Astrocyte (in vitro differentiated cells and primary cell): ENCODE results near the gene KLHL22. TPM values are rescaled to one million over a fixed set of nuclear protein-coding genes. Genes with fewer than 3 reads are reported as not detected.

Experiments used
- DNase-seq: peaks from one replicate; pipeline ENCODE4 v3.0.0-alpha.2; 2010; ENCODE audit warnings: low read depth
- FAIRE-seq: peaks from 2 replicates; lab custom pipeline; 2011; peaks lifted over from hg19 to GRCh38; lab: Jason Lieb, UNC
- H2AFZ ChIP-seq: 2 replicates; pipeline ENCODE4 v1.6.0; 2012; ENCODE audit warnings: low read depth, low read length, inconsistent platforms
- H3K27ac ChIP-seq: 2 replicates; pipeline ENCODE4 v1.5.1; 2011; ENCODE audit warnings: low read depth, low read length, inconsistent platforms
- H3K27me3 ChIP-seq: 2 replicates; pipeline ENCODE4 v1.6.0; 2011; ENCODE audit warnings: low read length, inconsistent platforms; ENCODE audit not compliant: insufficient read depth
- H3K36me3 ChIP-seq: 2 replicates; pipeline ENCODE4 v1.5.1; 2011; ENCODE audit warnings: low read length, inconsistent platforms; ENCODE audit not compliant: insufficient read depth
- H3K4me1 ChIP-seq: 2 replicates; pipeline ENCODE4 v1.5.1; 2011; ENCODE audit warnings: low read length, inconsistent platforms; ENCODE audit not compliant: insufficient read depth
- H3K4me2 ChIP-seq: 2 replicates; pipeline ENCODE4 v1.6.0; 2012; ENCODE audit warnings: low read length, inconsistent platforms
- H3K4me3 ChIP-seq: 2 replicates; pipeline ENCODE4 v1.5.1; 2011; ENCODE audit warnings: low read depth, mild to moderate bottlenecking, low read length, inconsistent platforms; ENCODE audit not compliant: insufficient read depth
- H3K79me2 ChIP-seq: 2 replicates; pipeline ENCODE4 v1.6.0; 2012; ENCODE audit warnings: mild to moderate bottlenecking, low read length, inconsistent platforms; ENCODE audit not compliant: insufficient read depth
- H3K9ac ChIP-seq: 2 replicates; pipeline ENCODE4 v1.6.0; 2012; ENCODE audit warnings: mild to moderate bottlenecking, low read length, inconsistent platforms
- H3K9me3 ChIP-seq: 2 replicates; pipeline ENCODE4 v1.5.1; 2012; ENCODE audit warnings: low read depth, mild to moderate bottlenecking, low read length, inconsistent platforms; ENCODE audit not compliant: insufficient read depth
- H4K20me1 ChIP-seq: 2 replicates; pipeline ENCODE4 v1.6.0; 2012; ENCODE audit warnings: low read length, inconsistent platforms; ENCODE audit not compliant: insufficient read depth
- H3K27ac Mint-ChIP-seq: one replicate; pipeline ENCODE4 v1.8.0; 2021; ENCODE audit warnings: mild to moderate bottlenecking, mixed read lengths; ENCODE audit not compliant: unreplicated experiment
- H3K27me3 Mint-ChIP-seq: one replicate; pipeline ENCODE4 v1.8.0; 2021; ENCODE audit warnings: low read depth, mixed read lengths; ENCODE audit not compliant: unreplicated experiment
- H3K36me3 Mint-ChIP-seq: one replicate; pipeline ENCODE4 v1.8.0; 2021; ENCODE audit warnings: low read depth, mixed read lengths; ENCODE audit not compliant: unreplicated experiment
- H3K4me1 Mint-ChIP-seq: one replicate; pipeline ENCODE4 v1.8.0; 2021; ENCODE audit warnings: low read depth, mixed read lengths; ENCODE audit not compliant: unreplicated experiment
- H3K4me3 Mint-ChIP-seq: one replicate; pipeline ENCODE4 v1.8.0; 2021; ENCODE audit warnings: mild to moderate bottlenecking, moderate library complexity, mixed read lengths; ENCODE audit not compliant: unreplicated experiment
- H3K9me3 Mint-ChIP-seq: one replicate; pipeline ENCODE4 v1.8.0; 2021; ENCODE audit warnings: mild to moderate bottlenecking, mixed read lengths; ENCODE audit not compliant: unreplicated experiment
- EZH2 ChIP-seq: IDR thresholded peaks from 2 replicates; pipeline ENCODE4 v1.6.1; 2012; ENCODE audit warnings: mild to moderate bottlenecking, low read length, inconsistent platforms; ENCODE audit not compliant: insufficient read depth
- total RNA-seq: library from RNA; stranded (reverse); gene quantifications from 2 replicates; pipeline ENCODE4 v1.2.1, GENCODE V29; 2021
- TF ChIP-seq, protein P1 (sequence below): IDR thresholded peaks from 2 replicates; pipeline ENCODE4 v1.5.1; 2011; ENCODE audit warnings: low read depth, mild to moderate bottlenecking, inconsistent platforms, low read length, moderate library complexity; ENCODE audit not compliant: insufficient read depth

The KLHL22 gene
- total RNA-seq, 1 donor from 2014 or later: 14.0 TPM

- H3K27ac Mint-ChIP-seq: peak overlapping the region; percentile 89
- H3K9me3 Mint-ChIP-seq: no peaks in the 10 kb centered on the region
- no peak overlapping the region for H2AFZ ChIP-seq
- peaks cover 58% of the 10 kb centered on the region for H3K4me1 ChIP-seq
- peaks cover 85% of the 10 kb centered on the region for H4K20me1 ChIP-seq
- no peaks in the 10 kb centered on the region for H3K27me3 ChIP-seq
- peaks cover 88% of the 10 kb centered on the region for H3K79me2 ChIP-seq
- H3K9me3 ChIP-seq: no peaks in the 10 kb centered on the region
- peak overlapping the region; percentile 96 for H3K27ac ChIP-seq
- no peak overlapping the region for H3K4me3 ChIP-seq
- no peaks in the 10 kb centered on the region for H3K27me3 Mint-ChIP-seq
- DNase-seq (no peak), FAIRE-seq (no peak)
- peaks cover 64% of the 10 kb centered on the region for H3K4me1 Mint-ChIP-seq
- H3K4me2 ChIP-seq: peak overlapping the region; percentile 80
- peaks cover 28% of the 10 kb centered on the region for H3K36me3 Mint-ChIP-seq
- H3K9ac ChIP-seq: peak overlapping the region; percentile 81
- H3K4me3 Mint-ChIP-seq: no peak overlapping the region
- TF ChIP-seq, protein P1, sequence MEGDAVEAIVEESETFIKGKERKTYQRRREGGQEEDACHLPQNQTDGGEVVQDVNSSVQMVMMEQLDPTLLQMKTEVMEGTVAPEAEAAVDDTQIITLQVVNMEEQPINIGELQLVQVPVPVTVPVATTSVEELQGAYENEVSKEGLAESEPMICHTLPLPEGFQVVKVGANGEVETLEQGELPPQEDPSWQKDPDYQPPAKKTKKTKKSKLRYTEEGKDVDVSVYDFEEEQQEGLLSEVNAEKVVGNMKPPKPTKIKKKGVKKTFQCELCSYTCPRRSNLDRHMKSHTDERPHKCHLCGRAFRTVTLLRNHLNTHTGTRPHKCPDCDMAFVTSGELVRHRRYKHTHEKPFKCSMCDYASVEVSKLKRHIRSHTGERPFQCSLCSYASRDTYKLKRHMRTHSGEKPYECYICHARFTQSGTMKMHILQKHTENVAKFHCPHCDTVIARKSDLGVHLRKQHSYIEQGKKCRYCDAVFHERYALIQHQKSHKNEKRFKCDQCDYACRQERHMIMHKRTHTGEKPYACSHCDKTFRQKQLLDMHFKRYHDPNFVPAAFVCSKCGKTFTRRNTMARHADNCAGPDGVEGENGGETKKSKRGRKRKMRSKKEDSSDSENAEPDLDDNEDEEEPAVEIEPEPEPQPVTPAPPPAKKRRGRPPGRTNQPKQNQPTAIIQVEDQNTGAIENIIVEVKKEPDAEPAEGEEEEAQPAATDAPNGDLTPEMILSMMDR: no peak
- no peak for TF ChIP-seq EZH2
- peaks cover 6% of the 10 kb centered on the region for H3K36me3 ChIP-seq
Measured at GRCh38 chr22:20531154-20531403, 35.5 kb upstream of the KLHL22 start.

GRCh38 chr22:20530368-20531153, 35.0 kb upstream of the KLHL22 start:
- Mint-ChIP-seq H3K4me1 (peaks cover 66% of the 10 kb centered on the region), H3K27me3 (no peaks in the 10 kb centered on the region), H3K36me3 (peaks cover 28% of the 10 kb centered on the region), H3K27ac (peak overlapping the region; percentile 89), H3K4me3 (peak overlapping the region; percentile 64), H3K9me3 (no peaks in the 10 kb centered on the region)
- H3K9me3 ChIP-seq: no peaks in the 10 kb centered on the region
- H3K27ac ChIP-seq: peak overlapping the region; percentile 96
- H3K27me3 ChIP-seq: no peaks in the 10 kb centered on the region
- no peak overlapping the region for H2AFZ ChIP-seq
- peaks cover 6% of the 10 kb centered on the region for H3K36me3 ChIP-seq
- H3K4me3 ChIP-seq: peak overlapping the region; percentile 2
- peaks cover 88% of the 10 kb centered on the region for H3K79me2 ChIP-seq
- TF ChIP-seq, protein P1: no peak
- TF ChIP-seq EZH2: no peak
- H3K4me2 ChIP-seq: peak overlapping the region; percentile 80
- peak overlapping the region; percentile 81 for H3K9ac ChIP-seq
- FAIRE-seq: no peak
- peaks cover 61% of the 10 kb centered on the region for H3K4me1 ChIP-seq
- peaks cover 88% of the 10 kb centered on the region for H4K20me1 ChIP-seq
- DNase-seq: peak; percentile 85

GRCh38 chr22:20528405-20528978, 32.9 kb upstream of the KLHL22 start:
- Mint-ChIP-seq H3K9me3 (no peaks in the 10 kb centered on the region), H3K27ac (peak overlapping the region; percentile 69), H3K36me3 (peaks cover 25% of the 10 kb centered on the region), H3K27me3 (no peaks in the 10 kb centered on the region), H3K4me3 (peak overlapping the region; percentile 72), H3K4me1 (peaks cover 64% of the 10 kb centered on the region)
- H3K4me2 ChIP-seq: no peak overlapping the region
- H4K20me1 ChIP-seq: peaks cover 88% of the 10 kb centered on the region
- H3K27ac ChIP-seq: no peak overlapping the region
- TF ChIP-seq, protein P1: no peak
- no peak for TF ChIP-seq EZH2
- DNase-seq (no peak), FAIRE-seq (no peak)
- peaks cover 88% of the 10 kb centered on the region for H3K79me2 ChIP-seq
- H2AFZ ChIP-seq: no peak overlapping the region
- H3K4me3 ChIP-seq: no peak overlapping the region
- H3K36me3 ChIP-seq: peaks cover 6% of the 10 kb centered on the region
- no peak overlapping the region for H3K9ac ChIP-seq
- no peaks in the 10 kb centered on the region for H3K9me3 ChIP-seq
- H3K4me1 ChIP-seq: peaks cover 65% of the 10 kb centered on the region
- no peaks in the 10 kb centered on the region for H3K27me3 ChIP-seq
